Uterus (tissue), 2 donors: ENCODE measurements around the gene C1orf210.

Experiments
- POLR2A ChIP-seq, 2 donors: fragments of 450-650 bp; IDR thresholded peaks; one replicate each; pipeline ENCODE4 v1.6.1; 2016; ENCODE audit warnings: antibody characterized with exemption in 2 of 2, mild to moderate bottlenecking in 1 of 2, moderate library complexity in 1 of 2
- TF ChIP-seq, protein P1 (sequence below), 4 experiments: fragments of 200-600 bp in 2 of 4; fragments of 450-650 bp in 2 of 4; sonication (generic) in 2 of 4; IDR thresholded peaks; one replicate each; pipeline ENCODE4 v1.5.1; 2016 to 2019; ENCODE audit warnings: antibody characterized with exemption in 4 of 4, mild to moderate bottlenecking in 2 of 4, moderate library complexity in 1 of 4

DNA sequence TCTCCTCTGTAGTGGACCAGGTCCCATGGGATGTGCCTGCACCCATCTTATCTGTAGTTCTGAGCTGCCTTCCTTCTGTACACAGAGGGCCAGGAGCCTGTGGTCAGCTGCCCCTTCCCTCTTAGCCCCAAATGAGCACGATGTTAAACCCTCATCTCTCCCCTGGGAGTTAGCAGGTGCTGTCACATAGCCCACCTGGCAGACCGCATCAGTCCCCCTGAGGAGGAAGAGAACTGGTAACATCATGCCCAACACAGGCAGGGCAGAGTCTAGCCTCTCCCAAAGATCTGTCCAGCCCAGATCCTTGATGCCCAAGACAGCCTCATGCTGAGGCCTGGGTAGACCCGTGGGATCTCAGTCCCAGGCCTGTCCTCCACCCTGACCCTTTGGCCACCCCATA is 20.1 kb upstream of the C1orf210 start:
- TF ChIP-seq, protein P1, sequence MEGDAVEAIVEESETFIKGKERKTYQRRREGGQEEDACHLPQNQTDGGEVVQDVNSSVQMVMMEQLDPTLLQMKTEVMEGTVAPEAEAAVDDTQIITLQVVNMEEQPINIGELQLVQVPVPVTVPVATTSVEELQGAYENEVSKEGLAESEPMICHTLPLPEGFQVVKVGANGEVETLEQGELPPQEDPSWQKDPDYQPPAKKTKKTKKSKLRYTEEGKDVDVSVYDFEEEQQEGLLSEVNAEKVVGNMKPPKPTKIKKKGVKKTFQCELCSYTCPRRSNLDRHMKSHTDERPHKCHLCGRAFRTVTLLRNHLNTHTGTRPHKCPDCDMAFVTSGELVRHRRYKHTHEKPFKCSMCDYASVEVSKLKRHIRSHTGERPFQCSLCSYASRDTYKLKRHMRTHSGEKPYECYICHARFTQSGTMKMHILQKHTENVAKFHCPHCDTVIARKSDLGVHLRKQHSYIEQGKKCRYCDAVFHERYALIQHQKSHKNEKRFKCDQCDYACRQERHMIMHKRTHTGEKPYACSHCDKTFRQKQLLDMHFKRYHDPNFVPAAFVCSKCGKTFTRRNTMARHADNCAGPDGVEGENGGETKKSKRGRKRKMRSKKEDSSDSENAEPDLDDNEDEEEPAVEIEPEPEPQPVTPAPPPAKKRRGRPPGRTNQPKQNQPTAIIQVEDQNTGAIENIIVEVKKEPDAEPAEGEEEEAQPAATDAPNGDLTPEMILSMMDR (IDR thresholded peaks at IDR 0.05), result no peak
- no peak for TF ChIP-seq POLR2A (IDR thresholded peaks at IDR 0.05)
